Stomach smooth muscle (tissue), 2 donors: ENCODE results near the gene SPECC1.

ENCODE experiments used
- H3K27ac ChIP-seq: one replicate; pipeline ENCODE4 v1.7.0; 2013; ENCODE audit warnings: mild to moderate bottlenecking, low read length, inconsistent platforms
- H3K27me3 ChIP-seq, 2 donors: one replicate each; pipeline ENCODE4 v1.7.0; 2013; ENCODE audit warnings: low read length in 2 of 2; ENCODE audit not compliant: insufficient read depth in 2 of 2, control insufficient read depth in 1 of 2
- H3K36me3 ChIP-seq, 2 donors: one replicate each; pipeline ENCODE4 v1.7.0; 2013; ENCODE audit warnings: low read length in 2 of 2; ENCODE audit not compliant: control insufficient read depth in 2 of 2, insufficient read depth in 2 of 2
- H3K4me1 ChIP-seq: one replicate; pipeline ENCODE4 v1.7.0; 2013; ENCODE audit warnings: low read length; ENCODE audit not compliant: control insufficient read depth, insufficient read depth
- H3K4me3 ChIP-seq, 2 donors: one replicate each; pipeline ENCODE4 v1.7.0; 2013; ENCODE audit warnings: low read length in 2 of 2
- H3K9ac ChIP-seq, 2 donors: one replicate each; pipeline ENCODE4 v1.7.0; 2013; ENCODE audit warnings: low read length in 2 of 2, mild to moderate bottlenecking in 1 of 2
- H3K9me3 ChIP-seq, 2 donors: one replicate each; pipeline ENCODE4 v1.7.0; 2013; ENCODE audit warnings: low read length in 2 of 2; ENCODE audit not compliant: control insufficient read depth in 2 of 2
- donor health status: healthy.
- donor health status: Pancreatic carcinoma.

Gene SPECC1

GRCh38 chr17:19986941-19987861, 22.0 kb upstream of the SPECC1 start:
- no peaks in the 10 kb centered on the region for H3K4me1 ChIP-seq
- H3K9ac ChIP-seq: no peak overlapping the region
- H3K27me3 ChIP-seq: peaks cover 0 to 5% of the 10 kb centered on the region in 2 donors
- no peak overlapping the region for H3K4me3 ChIP-seq
- H3K27ac ChIP-seq: no peak overlapping the region
- H3K9me3 ChIP-seq: no peaks in the 10 kb centered on the region
- no peaks in the 10 kb centered on the region for H3K36me3 ChIP-seq

DNA sequence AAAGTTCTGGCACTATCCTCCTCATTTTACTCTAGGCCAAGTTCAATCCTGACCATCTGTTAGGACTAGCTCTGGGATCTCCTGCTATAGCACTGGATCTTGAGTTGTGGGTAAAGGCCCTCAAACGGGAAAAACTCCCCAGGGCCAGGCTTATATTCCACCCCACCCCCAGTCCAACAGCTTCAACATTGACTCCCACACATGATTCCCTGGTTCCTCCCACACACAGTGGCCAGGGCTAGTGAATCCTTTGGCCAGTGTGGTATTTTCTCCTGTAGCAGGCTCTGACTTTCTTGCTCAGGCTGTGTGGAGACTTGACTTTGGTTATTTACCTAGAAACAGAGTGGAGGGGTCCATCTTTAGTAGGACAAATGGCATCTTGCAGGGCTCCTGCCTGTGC, 21.3 kb upstream of the SPECC1 start:
- Histone ChIP-seq H3K27ac (no peak overlapping the region), H3K27me3 (peaks cover 0 to 5% of the 10 kb centered on the region in 2 donors), H3K36me3 (no peaks in the 10 kb centered on the region), H3K4me1 (peaks cover 1% of the 10 kb centered on the region), H3K4me3 (no peak overlapping the region), H3K9ac (no peak overlapping the region), H3K9me3 (no peaks in the 10 kb centered on the region)

GRCh38 chr17:19991252-19991885, 17.8 kb upstream of the SPECC1 start:
- Histone ChIP-seq H3K9me3 (no peaks in the 10 kb centered on the region), H3K27me3 (peaks cover 0 to 5% of the 10 kb centered on the region in 2 donors), H3K27ac (no peak overlapping the region), H3K4me1 (peaks cover 4% of the 10 kb centered on the region), H3K36me3 (no peaks in the 10 kb centered on the region), H3K4me3 (no peak overlapping the region), H3K9ac (no peak overlapping the region)

GRCh38 chr17:19992803-19993713, 16.1 kb upstream of the SPECC1 start:
- Histone ChIP-seq H3K9ac (no peak overlapping the region), H3K4me3 (no peak overlapping the region), H3K27me3 (peaks cover 0 to 5% of the 10 kb centered on the region in 2 donors), H3K27ac (no peak overlapping the region), H3K36me3 (no peaks in the 10 kb centered on the region), H3K4me1 (peaks cover 4% of the 10 kb centered on the region), H3K9me3 (no peaks in the 10 kb centered on the region)

DNA sequence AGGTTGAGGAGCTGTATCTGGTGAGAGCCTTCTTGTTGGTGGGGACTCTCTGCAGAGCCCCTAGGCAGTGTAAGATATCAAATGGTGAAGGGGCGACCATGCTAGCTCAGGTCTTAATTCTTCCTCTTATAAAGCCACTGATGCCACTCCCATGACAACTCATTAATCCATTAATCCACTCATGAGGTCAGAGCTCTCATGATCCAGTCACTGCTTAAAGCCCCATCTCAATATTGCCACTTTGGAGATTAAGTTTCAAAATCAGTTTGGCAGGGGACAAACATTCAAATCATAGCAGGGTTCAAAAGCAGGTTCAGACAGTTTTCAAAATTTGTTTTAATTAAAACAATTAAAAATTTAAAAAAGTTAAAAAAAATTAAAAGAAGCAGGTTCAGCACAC, 13.1 kb upstream of the SPECC1 start:
- Histone ChIP-seq H3K36me3 (no peaks in the 10 kb centered on the region), H3K4me1 (peaks cover 4% of the 10 kb centered on the region), H3K9ac (no peak overlapping the region), H3K9me3 (no peaks in the 10 kb centered on the region), H3K27ac (no peak overlapping the region), H3K27me3 (peaks cover 0 to 5% of the 10 kb centered on the region in 2 donors), H3K4me3 (no peak overlapping the region)

DNA sequence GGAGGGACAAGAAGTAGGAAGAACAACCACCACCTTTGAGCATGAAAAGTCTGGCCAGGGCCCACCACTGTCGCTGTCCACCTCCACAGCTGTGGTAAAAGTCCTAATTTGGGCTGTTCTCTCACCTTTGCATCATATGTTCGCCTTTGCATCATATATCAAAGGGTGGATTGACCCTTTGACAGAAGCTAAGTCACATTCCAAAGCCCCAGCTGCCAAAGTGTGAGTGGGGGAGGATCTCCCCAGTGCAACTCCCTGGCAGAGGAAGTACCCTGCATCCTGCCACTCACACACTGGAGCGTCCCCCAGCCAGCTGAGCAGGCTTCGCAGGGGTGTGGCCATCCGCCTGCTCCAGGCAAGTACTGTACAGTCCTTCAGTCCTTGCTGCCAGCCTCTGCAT, 12.7 kb upstream of the SPECC1 start:
- no peak overlapping the region for H3K9ac ChIP-seq
- H3K4me1 ChIP-seq: peaks cover 4% of the 10 kb centered on the region
- H3K36me3 ChIP-seq: no peaks in the 10 kb centered on the region
- no peak overlapping the region for H3K27ac ChIP-seq
- peaks cover 0 to 2% of the 10 kb centered on the region in 2 donors for H3K27me3 ChIP-seq
- H3K4me3 ChIP-seq: no peak overlapping the region
- H3K9me3 ChIP-seq: no peaks in the 10 kb centered on the region

GRCh38 chr17:20008242-20009051, 712 bp upstream of the SPECC1 start:
- Histone ChIP-seq H3K4me3 (peak overlapping the region; percentile 79 to 93), H3K36me3 (no peaks in the 10 kb centered on the region), H3K4me1 (peaks cover 15% of the 10 kb centered on the region), H3K27ac (no peak overlapping the region), H3K27me3 (peaks cover 25 to 35% of the 10 kb centered on the region in 2 donors), H3K9me3 (no peaks in the 10 kb centered on the region), H3K9ac (peak overlapping the region in 1 of 2 donors; percentile 66)

- no peak overlapping the region for H3K27ac ChIP-seq
- no peaks in the 10 kb centered on the region for H3K9me3 ChIP-seq
- peaks cover 15% of the 10 kb centered on the region for H3K4me1 ChIP-seq
- peak overlapping the region in 1 of 2 donors; percentile 66 for H3K9ac ChIP-seq
- H3K4me3 ChIP-seq: peak overlapping the region; percentile 79 to 93
- peaks cover 27 to 41% of the 10 kb centered on the region in 2 donors for H3K27me3 ChIP-seq
- no peaks in the 10 kb centered on the region for H3K36me3 ChIP-seq
These were observed 182 bp upstream of the SPECC1 start for GRCh38 chr17:20009052-20009301.

GRCh38 chr17:20010099-20010863, 1.1 kb downstream of the SPECC1 start:
- Histone ChIP-seq H3K4me3 (peak overlapping the region; percentile 40 to 79), H3K27ac (no peak overlapping the region), H3K9ac (peak overlapping the region in 1 of 2 donors; percentile 15), H3K27me3 (peaks cover 27 to 41% of the 10 kb centered on the region in 2 donors), H3K36me3 (no peaks in the 10 kb centered on the region), H3K4me1 (peaks cover 15% of the 10 kb centered on the region), H3K9me3 (no peaks in the 10 kb centered on the region)
